NCI-H187 (cell line): ENCODE data around the gene MYO1D.
"Not testable (repeated sequence)": the region's sequence is repeated elsewhere in the genome, so short reads cannot be mapped to it uniquely, and the experiment has no call there.

Experiments
- DNase-seq, 2 experiments: peaks; one replicate each; lab custom pipeline; 2025; lab: John Stamatoyannopoulos, UW

MYO1D gene

GRCh38 chr17:32529604-32530003 is 347.3 kb downstream of the MYO1D start:
- peak in 1 of 2 experiments; percentile 31 for DNase-seq

GRCh38 chr17:32528825-32529224 is 348.1 kb downstream of the MYO1D start:
- DNase-seq, result no peak

- DNase-seq, result no peak
These were observed 349.8 kb downstream of the MYO1D start for GRCh38 chr17:32527146-32527545.

GRCh38 chr17:32525122-32525521 is 351.8 kb downstream of the MYO1D start:
- no peak for DNase-seq

GRCh38 chr17:32524553-32524880 is 352.4 kb downstream of the MYO1D start:
- not testable (repeated sequence) for DNase-seq

- no peak for DNase-seq
These were observed 352.9 kb downstream of the MYO1D start for GRCh38 chr17:32523827-32524552.

GRCh38 chr17:32523017-32523680 is 353.8 kb downstream of the MYO1D start:
- DNase-seq, result no peak

- DNase-seq, result no peak
These were observed 356.1 kb downstream of the MYO1D start for GRCh38 chr17:32520737-32521404.

GRCh38 chr17:32520104-32520701 is 356.7 kb downstream of the MYO1D start:
- DNase-seq, result no peak

- DNase-seq, result no peak
These were observed 357.5 kb downstream of the MYO1D start for GRCh38 chr17:32519228-32520103.

- DNase-seq, result no peak
These were observed 358.2 kb downstream of the MYO1D start for GRCh38 chr17:32518646-32519227.

- DNase-seq, result no peak
These were observed 358.9 kb downstream of the MYO1D start for GRCh38 chr17:32517982-32518381.

- DNase-seq, result no peak
These were observed 359.8 kb downstream of the MYO1D start for GRCh38 chr17:32516940-32517701.

GRCh38 chr17:32516450-32516849 is 360.5 kb downstream of the MYO1D start:
- peak; percentile 16 to 33 for DNase-seq

- DNase-seq, result no peak
These were observed 361.1 kb downstream of the MYO1D start for GRCh38 chr17:32515677-32516383.

GRCh38 chr17:32514606-32515005 is 362.3 kb downstream of the MYO1D start:
- no peak for DNase-seq

GRCh38 chr17:32513579-32513978 is 363.3 kb downstream of the MYO1D start:
- no peak for DNase-seq

- no peak for DNase-seq
These were observed 364.6 kb downstream of the MYO1D start for GRCh38 chr17:32512328-32512727.

- DNase-seq, result no peak
These were observed 366.5 kb downstream of the MYO1D start for GRCh38 chr17:32510466-32510865.

- DNase-seq, result no peak
These were observed 368.0 kb downstream of the MYO1D start for GRCh38 chr17:32508926-32509325.
